Measurements from ENCODE around the gene IL4I1.

The IL4I1 gene

DNA sequence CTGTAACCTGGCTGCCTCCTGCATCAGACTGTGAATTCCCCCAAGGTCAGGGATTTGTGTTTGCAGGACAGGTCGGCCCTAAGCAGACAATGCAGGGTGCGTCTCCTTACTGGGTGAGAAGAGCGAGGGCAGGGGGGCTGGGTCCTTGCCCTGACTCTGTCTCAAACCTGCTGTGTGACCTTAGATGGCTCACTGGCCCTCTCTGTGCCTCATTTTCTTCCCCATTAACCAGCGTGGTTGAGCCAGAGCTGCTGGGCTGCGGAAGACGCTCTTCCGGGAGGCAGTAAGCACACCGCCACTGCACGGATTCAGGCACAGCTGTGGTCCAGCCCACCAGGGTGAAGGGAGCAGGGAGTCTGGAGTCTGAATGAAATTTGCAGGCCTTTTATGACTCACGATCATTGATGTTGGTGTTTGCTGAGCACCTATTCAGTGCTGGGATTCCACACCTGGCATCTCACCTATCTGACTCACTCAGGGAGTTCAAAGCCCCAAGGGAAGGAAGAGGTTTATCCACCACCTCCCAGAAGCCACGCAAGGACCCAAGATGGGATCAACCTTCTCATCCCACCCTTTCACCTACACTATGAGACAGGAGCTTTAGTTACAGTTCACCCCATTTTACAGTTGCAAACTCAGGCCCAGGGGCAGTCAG is 22.1 kb downstream of the IL4I1 start:
- no peak overlapping the region for H3K4me3 ChIP-seq (ENCODE audit: low read depth, low read length)
- no peak for TF ChIP-seq CTCF (IDR thresholded peaks at IDR 0.05; ENCODE audit: low read depth, low read length)
- no peak for TF ChIP-seq MYC (IDR thresholded peaks at IDR 0.05; ENCODE audit: low read depth, low read length)
- TF ChIP-seq, protein P1, sequence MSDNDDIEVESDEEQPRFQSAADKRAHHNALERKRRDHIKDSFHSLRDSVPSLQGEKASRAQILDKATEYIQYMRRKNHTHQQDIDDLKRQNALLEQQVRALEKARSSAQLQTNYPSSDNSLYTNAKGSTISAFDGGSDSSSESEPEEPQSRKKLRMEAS (IDR thresholded peaks at IDR 0.05; ENCODE audit: low read depth, low read length): no peak
- no peak for TF ChIP-seq POLR2A (IDR thresholded peaks at IDR 0.05; ENCODE audit: extremely low read depth, insufficient read length)
- DNase-seq (ENCODE audit: low read depth): no peak

DNA sequence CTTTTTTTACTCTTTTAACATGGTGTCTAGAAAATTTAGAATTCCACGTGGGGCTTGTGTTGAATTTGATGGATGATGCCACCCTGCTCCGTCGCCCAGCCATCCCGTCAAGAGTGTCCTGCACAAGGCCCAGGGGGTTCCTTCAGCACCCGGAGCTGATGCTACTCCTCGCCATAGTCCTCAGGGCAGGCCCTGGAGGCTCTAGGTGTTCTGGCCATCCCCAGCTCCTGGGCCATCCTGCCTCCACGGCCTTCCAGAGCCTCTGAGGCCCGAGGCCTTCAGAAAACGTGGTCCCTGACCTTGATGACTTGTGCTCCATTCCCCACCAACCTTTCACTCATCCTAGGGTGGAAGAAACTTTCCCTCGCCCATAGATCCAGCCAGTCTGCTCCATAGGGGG is 22.9 kb downstream of the IL4I1 start:
- no peak overlapping the region for H3K4me3 ChIP-seq (ENCODE audit: low read depth, low read length)
- DNase-seq (ENCODE audit: low read depth): no peak
- TF ChIP-seq MYC (IDR thresholded peaks at IDR 0.05; ENCODE audit: low read depth, low read length) (no peak), CTCF (IDR thresholded peaks at IDR 0.05; ENCODE audit: low read depth, low read length) (no peak), POLR2A (IDR thresholded peaks at IDR 0.05; ENCODE audit: extremely low read depth, insufficient read length) (no peak)
- TF ChIP-seq, protein P1 (IDR thresholded peaks at IDR 0.05; ENCODE audit: low read depth, low read length): no peak

GRCh38 chr19:49873129-49873521 is 23.6 kb downstream of the IL4I1 start:
- H3K4me3 ChIP-seq (ENCODE audit: low read depth, low read length): no peak overlapping the region
- no peak for DNase-seq (ENCODE audit: low read depth)
- no peak for TF ChIP-seq CTCF (IDR thresholded peaks at IDR 0.05; ENCODE audit: low read depth, low read length)
- no peak for TF ChIP-seq MYC (IDR thresholded peaks at IDR 0.05; ENCODE audit: low read depth, low read length)
- TF ChIP-seq, protein P1 (IDR thresholded peaks at IDR 0.05; ENCODE audit: low read depth, low read length): no peak
- TF ChIP-seq POLR2A (IDR thresholded peaks at IDR 0.05; ENCODE audit: extremely low read depth, insufficient read length): no peak

DNA sequence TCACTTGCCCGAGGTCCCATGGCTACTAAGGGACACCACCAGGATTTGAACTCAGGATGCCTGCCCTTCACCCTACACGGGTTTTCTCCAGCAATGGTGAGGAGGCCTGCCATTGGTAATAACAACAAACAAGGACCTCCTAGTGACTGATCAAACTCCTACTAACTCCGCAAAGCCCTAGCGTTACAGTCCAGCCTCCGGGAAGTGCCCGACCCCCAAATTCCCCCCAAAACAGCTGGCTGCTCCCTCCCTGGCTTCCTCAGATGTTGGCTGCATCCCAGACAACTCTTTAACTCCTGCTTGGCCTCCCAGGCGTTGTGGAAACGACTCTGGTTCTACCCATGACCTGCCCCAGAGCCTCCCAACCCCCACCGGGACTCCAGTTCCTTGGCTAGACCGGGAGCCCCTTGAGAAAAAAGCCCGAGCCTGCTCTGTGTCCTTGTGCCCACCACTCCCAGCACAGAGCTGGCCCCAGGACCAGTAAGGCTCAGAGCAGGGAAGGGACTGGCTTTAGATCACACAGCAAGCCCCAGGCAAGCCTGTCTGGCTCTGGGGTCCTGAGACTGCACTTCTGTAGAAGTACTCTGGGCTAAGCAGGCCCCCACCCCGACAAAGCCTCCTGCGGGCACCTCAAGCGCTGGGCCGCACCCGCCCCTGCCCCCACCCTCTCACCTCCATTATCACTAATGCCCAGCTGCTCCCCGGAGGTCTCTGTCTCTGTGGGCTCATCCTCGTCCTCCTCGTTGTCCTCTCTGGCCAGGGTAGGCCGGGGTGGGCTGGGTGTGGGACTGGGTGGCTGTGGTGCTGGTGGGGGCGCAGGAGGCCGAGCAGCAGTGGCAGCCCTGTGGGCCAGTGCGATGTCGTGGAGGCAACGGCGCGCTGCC is 24.2 kb downstream of the IL4I1 start:
- TF ChIP-seq MYC (IDR thresholded peaks at IDR 0.05; ENCODE audit: low read depth, low read length) (no peak), POLR2A (IDR thresholded peaks at IDR 0.05; ENCODE audit: extremely low read depth, insufficient read length) (no peak), CTCF (IDR thresholded peaks at IDR 0.05; ENCODE audit: low read depth, low read length) (no peak)
- TF ChIP-seq, protein P1 (IDR thresholded peaks at IDR 0.05; ENCODE audit: low read depth, low read length): no peak
- H3K4me3 ChIP-seq (ENCODE audit: low read depth, low read length): no peak overlapping the region
- no peak for DNase-seq (ENCODE audit: low read depth)

GRCh38 chr19:49871349-49871985 is 25.2 kb downstream of the IL4I1 start:
- TF ChIP-seq, protein P1 (IDR thresholded peaks at IDR 0.05; ENCODE audit: low read depth, low read length): no peak
- no peak for TF ChIP-seq MYC (IDR thresholded peaks at IDR 0.05; ENCODE audit: low read depth, low read length)
- TF ChIP-seq CTCF (IDR thresholded peaks at IDR 0.05; ENCODE audit: low read depth, low read length): no peak
- TF ChIP-seq POLR2A (IDR thresholded peaks at IDR 0.05; ENCODE audit: extremely low read depth, insufficient read length): no peak
- DNase-seq (ENCODE audit: low read depth): no peak
- no peak overlapping the region for H3K4me3 ChIP-seq (ENCODE audit: low read depth, low read length)

All from NB4 (cell line).